HCT116 (cell line): ENCODE data around the gene RNF183. TPM values are rescaled to one million over a fixed set of nuclear protein-coding genes. Genes with fewer than 3 reads are reported as not detected.

ENCODE experiments used
- ATAC-seq: fragments of 200-7000 bp; cut with Tn5 transposase; 2 replicates; pipeline ENCODE4 v1.9.1; 2020; ENCODE audit warnings: mild to moderate bottlenecking, moderate library complexity
- BruUV-seq: library from RNA; stranded (reverse); fragments of 400-500 nt; replicated peaks from 2 replicates; lab custom pipeline; 2021; lab: Mats Ljungman, UMichigan
- CTCF ChIA-PET: fragments of 300-600 bp; sonication (Branson Sonifier 250); formaldehyde crosslinking; loops from one replicate; lab custom pipeline; 2021; ENCODE audit warnings: antibody characterized with exemption; lab: Charles Lee
- POLR2A ChIA-PET: fragments of 300-600, 350-600 bp; sonication (Branson Sonifier 250); formaldehyde crosslinking; loops from one replicate; lab custom pipeline; 2021; ENCODE audit warnings: antibody characterized with exemption; lab: Charles Lee
- RAD21 ChIA-PET, 2 experiments: fragments of 300-600 bp; sonication (Branson Sonifier 250); formaldehyde crosslinking; loops; one replicate each; lab custom pipeline; 2023; ENCODE audit warnings: low total read pairs in 2 of 2; ENCODE audit not compliant: uncharacterized antibody in 2 of 2, unreplicated experiment in 2 of 2, low non-redundant PET in 1 of 2; lab: Charles Lee
- DNase-seq: peaks from one replicate; pipeline ENCODE4 v3.0.0-alpha.2; 2010; ENCODE audit warnings: low read depth, low spot score
- H2AFZ ChIP-seq: fragments of 200-600 bp; shearing (Covaris generic), sonication (generic); 2 replicates; pipeline ENCODE4 v1.6.1; 2017; ENCODE audit warnings: low read depth, mixed run types, mixed read lengths, antibody characterized with exemption, low read length; ENCODE audit not compliant: poor library complexity, severe bottlenecking
- H3K27ac ChIP-seq: 2 replicates; pipeline ENCODE4 v1.5.1; 2012; ENCODE audit warnings: low read depth, low read length
- H3K27me3 ChIP-seq: fragments of 200-600 bp; sonication (generic); 2 replicates; pipeline ENCODE4 v1.6.1; 2016; ENCODE audit warnings: mixed run types, low read length, mixed read lengths; ENCODE audit not compliant: insufficient read depth
- H3K36me3 ChIP-seq, 2 experiments: fragments of 200-500 bp in 1 of 2; fragments of 200-600 bp in 1 of 2; sonication (Bioruptor generic) in 1 of 2; sonication (generic) in 1 of 2; 2 replicates each; pipeline versions ENCODE4 v1.5.1 to v1.6.1; 2014 to 2016; ENCODE audit warnings: low read length in 2 of 2, inconsistent platforms in 1 of 2, mixed read lengths in 1 of 2, mixed run types in 1 of 2; ENCODE audit not compliant: insufficient read depth in 2 of 2, control insufficient read depth in 1 of 2
- H3K4me1 ChIP-seq, 2 experiments: fragments of 200-600 bp in 1 of 2; sonication (generic) in 1 of 2; 2 replicates each; pipeline versions ENCODE4 v1.5.1 to v1.6.1; 2012 to 2017; ENCODE audit warnings: low read length in 2 of 2, inconsistent platforms in 1 of 2, mild to moderate bottlenecking in 1 of 2, mixed read lengths in 1 of 2, mixed run types in 1 of 2, moderate library complexity in 1 of 2; ENCODE audit not compliant: insufficient read depth in 2 of 2, control insufficient read depth in 1 of 2
- H3K4me2 ChIP-seq: fragments of 200-600 bp; sonication (generic); 2 replicates; pipeline ENCODE4 v1.6.1; 2017; ENCODE audit warnings: mixed run types, low read length, mixed read lengths
- H3K4me3 ChIP-seq, 2 experiments: fragments of 200-600 bp in 1 of 2; sonication (generic) in 1 of 2; replicated peaks in 1 of 2; 2 replicates each; pipeline ENCODE4 v1.5.1; 2011 to 2016; ENCODE audit warnings: low read length in 2 of 2, control low read depth in 1 of 2, low read depth in 1 of 2, mild to moderate bottlenecking in 1 of 2, mixed read lengths in 1 of 2, mixed run types in 1 of 2
- H3K79me2 ChIP-seq: fragments of 200-600 bp; sonication (generic); 2 replicates; pipeline ENCODE4 v1.6.1; 2017; ENCODE audit warnings: mild to moderate bottlenecking, mixed run types, low read length, moderate library complexity, mixed read lengths; ENCODE audit not compliant: insufficient read depth
- H3K9ac ChIP-seq: fragments of 200-600 bp; sonication (generic); 2 replicates; pipeline ENCODE4 v1.6.1; 2016; ENCODE audit warnings: low read length, mixed read lengths
- H3K9me2 ChIP-seq: fragments of 200-600 bp; sonication (generic), shearing (Covaris generic); 2 replicates; pipeline ENCODE4 v1.6.1; 2017; ENCODE audit warnings: mixed run types, mild to moderate bottlenecking, moderate library complexity; ENCODE audit not compliant: insufficient read depth
- H3K9me3 ChIP-seq, 2 experiments: fragments of 200-500 bp in 1 of 2; fragments of 200-600 bp in 1 of 2; sonication (Bioruptor generic) in 1 of 2; sonication (generic) in 1 of 2; 2 replicates each; pipeline ENCODE4 v1.6.1; 2014 to 2017; ENCODE audit warnings: low read length in 2 of 2, mixed read lengths in 2 of 2, inconsistent platforms in 1 of 2, low read depth in 1 of 2, mild to moderate bottlenecking in 1 of 2, mixed run types in 1 of 2, moderate library complexity in 1 of 2; ENCODE audit not compliant: control insufficient read depth in 1 of 2, insufficient read depth in 1 of 2
- H4K20me1 ChIP-seq: fragments of 200-600 bp; sonication (generic), shearing (Covaris generic); 2 replicates; pipeline ENCODE4 v1.6.1; 2017; ENCODE audit warnings: mixed run types, mild to moderate bottlenecking, moderate library complexity; ENCODE audit not compliant: insufficient read depth
- CEBPB ChIP-seq: IDR thresholded peaks from 2 replicates; pipeline ENCODE4 v1.6.1; 2012; ENCODE audit warnings: low read depth
- FOSL1 ChIP-seq: IDR thresholded peaks from 2 replicates; pipeline ENCODE4 v1.6.1; 2012; ENCODE audit warnings: low read depth
- POLR2A ChIP-seq: IDR thresholded peaks from 2 replicates; pipeline ENCODE4 v1.7.0; 2011; ENCODE audit warnings: borderline replicate concordance; ENCODE audit not compliant: insufficient read depth, insufficient read length; ENCODE audit errors: extremely low read depth
- POLR2AphosphoS5 ChIP-seq: IDR thresholded peaks from 2 replicates; pipeline ENCODE4 v1.6.1; 2011; ENCODE audit warnings: mild to moderate bottlenecking, low read depth, low read length, moderate library complexity
- YY1 ChIP-seq: IDR thresholded peaks from 2 replicates; pipeline ENCODE4 v1.6.1; 2011; ENCODE audit warnings: low read length, low read depth, moderate library complexity, mild to moderate bottlenecking; ENCODE audit not compliant: insufficient replicate concordance; ENCODE audit errors: extremely low read depth
- intact Hi-C: fragments of 100-400 bp; cut with micrococcal nuclease; formaldehyde crosslinking; loops from 2 replicates; pipeline ENCODE4 v1.10.0; 2022
- total RNA-seq: library from RNA; stranded (reverse); gene quantifications from one replicate; pipeline ENCODE4 v1.2.1, GENCODE V29; 2021; ENCODE audit not compliant: unreplicated experiment
- TF ChIP-seq, protein P1 (sequence below): IDR thresholded peaks from 2 replicates; pipeline ENCODE4 v1.6.1; 2012

RNF183 gene
- total RNA-seq, 1 experiment from 2014 or later: 0.12 TPM

DNA sequence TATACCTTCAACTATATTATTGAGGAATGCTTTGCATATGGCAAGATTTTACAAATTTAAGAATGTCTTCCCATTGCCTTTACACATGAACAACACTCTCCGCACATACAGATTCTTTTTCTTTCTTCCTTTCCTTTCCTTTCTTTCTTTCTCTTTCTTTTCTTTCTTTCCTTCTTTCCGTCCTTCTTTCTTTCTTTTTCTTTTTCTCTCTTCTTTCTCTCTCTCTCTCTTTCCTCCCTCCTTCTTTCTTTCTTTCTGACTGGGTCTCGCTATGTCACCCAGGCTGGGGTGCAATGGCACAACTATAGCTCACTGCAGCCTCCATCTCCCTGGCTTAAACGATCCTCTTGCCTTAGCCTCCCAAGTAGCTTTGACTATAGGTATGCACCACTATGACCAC is 23.1 kb upstream of the RNF183 start:
- POLR2A ChIA-PET: no interaction called here
- BruUV-seq: no TSS peak

DNA sequence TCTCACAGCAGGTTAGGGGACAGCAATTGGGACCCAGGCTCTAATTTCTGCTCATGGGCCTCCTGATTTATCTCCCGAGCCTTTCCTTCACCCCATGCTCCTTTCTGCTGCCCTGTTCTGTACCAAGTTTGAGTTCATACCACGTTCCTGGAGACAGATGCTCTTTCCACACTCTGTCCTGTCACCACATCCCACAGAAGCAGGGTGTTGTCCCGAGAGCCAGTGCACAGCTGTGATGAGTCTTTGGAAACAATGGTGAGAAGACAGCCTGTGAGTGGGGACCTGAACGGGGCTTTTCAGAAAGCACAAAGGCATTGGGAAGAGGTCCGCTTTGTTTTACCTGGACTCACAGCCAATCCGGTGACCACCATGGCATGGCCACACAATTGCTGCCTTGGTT is 19.5 kb upstream of the RNF183 start:
- Histone ChIP-seq H3K27me3 (no peaks in the 10 kb centered on the region), H3K4me1 (no peaks in the 10 kb centered on the region), H3K4me3 (no peak overlapping the region), H3K36me3 (no peaks in the 10 kb centered on the region), H3K4me2 (no peak overlapping the region), H3K9me2 (no peaks in the 10 kb centered on the region), H3K9me3 (no peaks in the 10 kb centered on the region), H2AFZ (no peak overlapping the region), H3K79me2 (no peaks in the 10 kb centered on the region), H3K9ac (no peak overlapping the region), H4K20me1 (no peaks in the 10 kb centered on the region), H3K27ac (no peak overlapping the region)
- intact Hi-C loops: no loop called here
- BruUV-seq: no TSS peak
- no peak for DNase-seq
- TF ChIP-seq CEBPB (no peak), FOSL1 (no peak)
- ChIA-PET CTCF (no interaction called here), RAD21 (no interaction called here), POLR2A (no interaction called here)
- ATAC-seq: no peak

More for the DNA sequence above, 23.1 kb upstream of the RNF183 start:
- no peaks in the 10 kb centered on the region for H3K9me3 ChIP-seq
- H4K20me1 ChIP-seq: no peaks in the 10 kb centered on the region
- H3K79me2 ChIP-seq: no peaks in the 10 kb centered on the region
- H3K9me2 ChIP-seq: no peaks in the 10 kb centered on the region
- H3K27me3 ChIP-seq: no peaks in the 10 kb centered on the region
- H3K4me2 ChIP-seq: no peak overlapping the region
- H2AFZ ChIP-seq: no peak overlapping the region
- H3K4me3 ChIP-seq: no peak overlapping the region
- no peaks in the 10 kb centered on the region for H3K4me1 ChIP-seq
- CTCF ChIA-PET: no interaction called here
- RAD21 ChIA-PET: no interaction called here
- DNase-seq: no peak
- no peak overlapping the region for H3K9ac ChIP-seq
- H3K36me3 ChIP-seq: peaks cover 0 to 2% of the 10 kb centered on the region in 2 experiments; a peak in 1 of 4 replicates
- intact Hi-C loops: no loop called here
- H3K27ac ChIP-seq: no peak overlapping the region
- ATAC-seq: no peak
- TF ChIP-seq, protein P1, sequence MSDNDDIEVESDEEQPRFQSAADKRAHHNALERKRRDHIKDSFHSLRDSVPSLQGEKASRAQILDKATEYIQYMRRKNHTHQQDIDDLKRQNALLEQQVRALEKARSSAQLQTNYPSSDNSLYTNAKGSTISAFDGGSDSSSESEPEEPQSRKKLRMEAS: no peak
- TF ChIP-seq POLR2AphosphoS5: no peak
- no peak for TF ChIP-seq YY1
- no peak for TF ChIP-seq POLR2A
- TF ChIP-seq, all 23 proteins: peak for 0
